Stimulated activated CD8-positive, alpha-beta memory T cell treated with anti-CD3 and anti-CD28 coated beads, Interleukin-7, amount 100 ng/mL, for 24 hours (primary cell): ENCODE results near the gene LAMTOR1.
"Not testable (repeated sequence)": the region's sequence is repeated elsewhere in the genome, so short reads cannot be mapped to it uniquely, and the experiment has no call there.

Source experiments
- DNase-seq: peaks from one replicate; pipeline ENCODE4 v3.0.0-alpha.2; 2020; ENCODE audit warnings: low read depth

Gene LAMTOR1

DNA sequence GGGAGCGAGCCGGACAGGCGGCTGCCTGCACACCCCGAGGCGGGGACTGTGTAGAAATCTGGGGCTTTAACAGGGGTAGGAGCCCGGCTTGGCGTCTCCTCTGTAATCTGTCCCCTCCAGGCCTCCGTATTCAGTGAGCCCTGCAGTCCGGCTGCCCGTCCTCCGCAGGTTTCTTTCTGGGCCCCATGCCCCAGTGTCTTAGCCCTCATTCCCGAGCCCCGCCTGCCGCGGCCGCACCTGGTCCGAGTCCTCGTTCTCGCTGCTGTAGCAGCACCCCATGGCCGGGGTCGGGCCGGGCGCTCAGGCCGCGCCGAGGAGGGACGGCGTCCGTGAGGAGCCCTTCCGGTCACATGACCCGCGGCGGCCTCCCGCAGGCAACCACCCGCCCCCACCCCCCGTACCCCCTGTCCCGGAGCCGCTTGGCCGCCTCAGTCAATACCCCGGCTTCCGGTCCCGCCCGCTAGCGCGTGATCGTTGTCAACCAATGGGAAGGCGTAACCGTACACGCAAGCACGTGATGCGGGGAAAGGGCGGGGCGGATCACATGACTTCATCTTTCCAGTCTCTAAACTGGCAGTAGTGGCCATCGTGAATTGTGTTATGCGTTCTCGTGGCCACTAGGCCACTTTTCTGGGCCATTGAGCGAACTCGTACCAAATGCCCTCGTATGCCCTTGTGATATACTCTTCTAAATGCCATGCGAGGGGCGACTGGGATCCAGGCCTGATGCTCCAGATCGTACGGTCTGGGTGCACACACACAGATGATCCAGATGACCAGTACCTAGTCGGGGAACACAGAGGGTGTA lies at the start of gene LAMTOR1:
LAMTOR1 (minus strand) TSS at position 352 of the 808 bp plus-strand sequence; CDS start at position 279, 73 bp downstream.
- peak; percentile 98 for DNase-seq

DNA sequence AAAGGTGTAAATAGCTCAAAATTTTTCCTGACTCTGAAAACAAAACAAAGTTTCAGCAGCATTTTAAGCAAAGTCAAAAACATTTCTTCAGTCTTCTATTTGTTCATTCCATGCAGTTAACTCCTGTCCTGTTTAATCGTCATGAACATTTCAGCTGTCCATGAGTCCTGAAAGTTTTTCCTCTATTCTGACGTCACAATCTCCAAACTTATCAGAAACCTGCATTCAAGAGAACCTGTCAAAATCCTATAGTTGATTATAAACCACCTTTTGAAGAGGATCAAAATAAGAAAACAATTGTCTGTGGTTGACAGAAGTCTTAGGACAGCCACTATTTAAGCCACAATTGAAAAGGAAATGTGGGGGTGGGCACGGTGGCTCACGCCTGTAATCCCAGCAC lies 47.8 kb upstream of the LAMTOR1 start:
- DNase-seq = no peak

DNA sequence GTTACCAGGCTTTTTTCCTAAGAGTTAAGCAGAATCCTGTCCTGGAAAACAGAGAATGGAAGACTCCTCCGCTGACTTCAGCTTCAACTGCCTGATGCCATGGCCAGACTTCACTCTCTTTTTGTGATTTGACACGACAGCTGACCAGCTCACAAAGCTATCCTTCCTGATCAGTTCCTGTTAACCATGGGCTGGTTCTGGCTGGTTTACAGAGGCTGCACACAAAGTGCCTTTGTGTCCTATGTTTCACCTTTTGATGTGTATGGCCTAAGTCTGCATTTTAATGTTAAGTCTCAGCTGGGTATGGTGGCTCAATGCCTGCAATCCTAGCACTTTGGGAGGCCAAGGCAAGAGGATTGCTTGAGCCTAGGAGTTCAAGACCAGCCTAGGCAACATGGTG lies 43.5 kb upstream of the LAMTOR1 start:
- no peak for DNase-seq

DNA sequence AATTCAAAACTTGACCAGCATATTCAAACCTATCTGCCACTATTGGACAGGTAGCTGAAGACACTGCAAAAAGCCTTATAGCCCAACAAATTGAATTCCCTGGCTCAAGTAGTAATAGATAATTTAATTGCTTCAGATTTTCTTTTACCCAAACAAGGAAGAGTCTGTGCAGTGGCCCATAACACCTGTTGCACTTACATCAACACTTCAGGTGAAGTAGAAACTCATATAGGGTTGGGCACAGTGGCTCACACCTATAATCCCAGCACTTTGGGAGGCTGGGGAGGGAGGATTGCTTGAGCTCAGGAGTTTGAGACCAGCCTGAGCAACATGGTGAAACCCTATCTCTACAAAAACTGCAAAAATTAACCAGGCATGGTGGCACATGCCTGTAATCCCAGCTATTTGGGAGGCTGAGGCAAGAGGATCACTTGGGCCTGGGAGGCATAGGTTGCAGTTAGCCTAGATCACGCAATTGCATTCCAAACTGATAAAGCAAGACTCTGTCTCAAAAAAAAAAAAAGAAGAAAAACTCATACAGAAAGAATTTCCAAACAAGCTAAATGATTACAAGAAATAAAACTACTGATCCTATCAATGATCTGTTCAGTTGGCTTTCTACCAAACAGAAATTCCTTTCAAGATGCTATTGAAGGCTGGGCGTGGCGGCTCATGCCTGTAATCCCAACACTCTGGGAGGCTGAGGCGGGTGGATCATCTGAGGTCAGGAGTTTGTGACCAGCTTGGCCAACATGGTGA lies 41.9 kb upstream of the LAMTOR1 start:
- DNase-seq = no peak

DNA sequence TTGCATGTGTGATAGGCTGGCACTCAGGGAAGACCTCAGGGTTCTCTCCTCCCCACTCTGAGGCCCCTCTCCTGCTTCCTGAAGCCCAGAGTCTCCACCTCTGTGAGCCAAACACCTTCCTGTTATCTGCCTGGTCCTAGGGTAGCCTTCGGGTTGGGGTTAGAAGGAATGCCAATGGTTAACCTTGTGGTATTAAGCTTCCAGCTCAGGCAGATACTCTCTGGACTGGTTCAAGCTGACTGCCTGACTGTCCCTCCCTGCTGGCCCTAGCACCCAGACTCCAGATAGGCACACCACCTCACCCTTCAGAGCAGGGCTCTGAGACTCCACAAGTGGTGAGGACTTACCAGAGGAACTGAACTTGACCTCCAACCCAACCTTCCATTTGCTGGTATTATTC lies 39.4 kb upstream of the LAMTOR1 start:
- DNase-seq = not testable (repeated sequence)

DNA sequence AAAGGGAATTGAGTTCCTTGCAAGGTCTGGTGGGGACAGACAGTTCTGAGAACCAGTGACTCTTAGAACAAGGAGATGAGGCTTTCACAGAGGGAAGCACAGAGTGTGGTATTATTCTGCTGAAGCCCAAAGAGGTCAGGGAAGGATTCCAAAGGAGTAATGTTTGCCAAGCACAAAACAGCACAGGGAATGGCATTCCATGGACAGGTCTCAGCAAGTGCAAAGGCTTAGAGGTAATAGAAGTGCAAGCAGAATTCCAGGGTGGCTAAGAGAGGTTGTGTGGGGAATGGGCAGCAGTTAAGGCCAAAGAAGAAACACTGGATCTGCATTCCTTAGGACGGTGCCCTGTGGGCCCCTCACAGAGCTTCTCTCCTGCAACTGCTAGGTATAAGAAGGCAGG lies 39.0 kb upstream of the LAMTOR1 start:
- DNase-seq = not testable (repeated sequence)

DNA sequence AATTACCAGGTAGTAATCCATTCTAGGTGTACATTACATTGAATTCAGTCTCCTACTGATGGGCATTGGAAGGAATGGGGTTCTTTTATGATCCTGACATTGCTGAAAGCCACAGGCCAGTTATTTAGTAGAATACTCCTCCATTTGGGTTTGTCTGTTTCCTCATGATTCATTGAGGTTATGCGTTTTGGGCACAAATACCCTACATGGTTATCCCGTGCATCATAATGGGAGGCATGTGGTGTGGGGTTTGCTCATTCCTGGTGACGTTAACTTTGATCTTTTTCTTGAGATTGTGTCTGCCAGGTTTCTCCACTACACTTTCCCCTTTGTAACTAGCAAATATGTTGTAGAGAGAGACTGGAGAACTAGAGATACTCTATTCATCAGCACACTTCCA lies 38.0 kb upstream of the LAMTOR1 start:
- DNase-seq = peak; percentile 2

DNA sequence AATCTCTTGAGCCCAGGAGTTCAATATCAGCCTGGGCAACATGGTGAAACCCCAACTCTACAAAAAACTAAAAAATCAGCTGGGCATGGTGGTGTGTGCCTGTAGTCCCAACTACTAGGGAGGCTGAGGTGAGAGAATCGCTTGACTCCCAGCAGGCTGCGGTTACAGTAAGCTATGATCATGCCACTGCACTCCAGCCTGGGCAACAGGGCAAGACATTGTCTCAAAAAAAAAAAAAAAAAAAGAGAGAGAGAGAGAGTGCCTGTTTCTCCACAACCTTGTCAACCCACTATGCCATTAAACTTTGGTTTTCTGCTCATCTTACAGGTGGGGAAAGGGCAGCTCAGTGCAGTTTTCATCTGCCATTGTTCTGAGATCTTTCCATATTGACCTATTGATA lies 37.6 kb upstream of the LAMTOR1 start:
- DNase-seq = no peak

DNA sequence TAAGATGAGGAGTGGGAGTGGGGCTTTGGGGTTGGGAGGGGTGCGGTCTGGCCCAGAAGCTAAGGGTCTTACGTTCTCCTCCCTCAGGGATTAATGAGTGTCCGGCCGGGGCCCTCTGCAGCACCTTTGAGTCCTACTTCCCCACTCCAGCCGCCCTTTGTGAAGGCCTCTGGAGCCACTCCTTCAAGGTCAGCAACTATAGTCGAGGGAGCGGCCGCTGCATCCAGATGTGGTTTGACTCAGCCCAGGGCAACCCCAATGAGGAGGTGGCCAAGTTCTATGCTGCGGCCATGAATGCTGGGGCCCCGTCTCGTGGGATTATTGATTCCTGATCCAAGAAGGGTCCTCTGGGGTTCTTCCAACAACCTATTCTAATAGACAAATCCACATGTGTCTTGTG lies 36.4 kb upstream of the LAMTOR1 start:
- DNase-seq = no peak

DNA sequence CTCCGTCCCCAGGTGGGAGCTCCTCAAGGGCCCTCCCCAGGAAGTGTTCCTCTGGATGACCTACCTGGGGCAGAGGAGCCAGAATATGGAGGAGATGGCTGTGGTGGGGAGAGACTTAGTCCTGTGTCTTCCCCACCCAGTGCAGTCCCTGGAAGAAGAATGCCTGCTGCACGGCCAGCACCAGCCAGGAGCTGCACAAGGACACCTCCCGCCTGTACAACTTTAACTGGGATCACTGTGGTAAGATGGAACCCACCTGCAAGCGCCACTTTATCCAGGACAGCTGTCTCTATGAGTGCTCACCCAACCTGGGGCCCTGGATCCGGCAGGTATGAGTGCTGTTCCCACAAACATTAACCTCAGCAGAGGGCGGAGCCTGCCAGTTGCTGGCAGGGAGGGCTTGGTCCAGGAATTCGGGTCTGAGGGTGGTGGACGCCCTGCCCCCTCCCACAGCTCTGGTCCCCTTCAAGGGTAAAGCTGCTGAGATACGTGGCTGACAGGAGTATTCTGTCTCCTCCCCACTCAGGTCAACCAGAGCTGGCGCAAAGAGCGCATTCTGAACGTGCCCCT lies 35.8 kb upstream of the LAMTOR1 start:
- DNase-seq = no peak

DNA sequence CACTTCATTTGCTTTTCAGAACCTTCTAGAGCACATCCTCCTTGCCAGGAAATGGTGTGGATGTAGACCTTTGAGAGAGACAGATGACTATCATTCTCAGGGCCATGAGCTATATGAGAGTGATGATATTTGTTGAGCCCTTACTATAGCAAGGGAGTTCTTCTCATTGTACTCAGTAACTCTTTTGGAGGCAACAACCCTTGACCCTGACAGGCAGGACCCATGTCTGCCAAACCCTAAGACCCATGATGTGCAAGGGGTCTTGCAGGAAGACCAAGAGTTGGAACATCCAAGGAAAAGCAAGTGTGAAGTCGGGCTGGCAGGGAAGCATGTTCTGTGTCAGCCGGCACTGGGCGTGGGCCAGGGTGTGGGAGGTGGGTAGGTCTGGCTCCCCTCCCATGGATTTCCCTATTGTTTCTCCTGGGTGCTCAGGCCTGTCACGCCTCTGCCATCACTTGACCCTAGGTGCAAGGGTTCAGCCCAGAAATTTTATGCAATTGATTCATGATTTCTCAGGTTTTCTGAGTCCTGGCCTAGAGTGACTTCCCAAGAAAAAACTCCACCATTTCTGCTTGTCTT lies 33.7 kb upstream of the LAMTOR1 start:
- DNase-seq = no peak

DNA sequence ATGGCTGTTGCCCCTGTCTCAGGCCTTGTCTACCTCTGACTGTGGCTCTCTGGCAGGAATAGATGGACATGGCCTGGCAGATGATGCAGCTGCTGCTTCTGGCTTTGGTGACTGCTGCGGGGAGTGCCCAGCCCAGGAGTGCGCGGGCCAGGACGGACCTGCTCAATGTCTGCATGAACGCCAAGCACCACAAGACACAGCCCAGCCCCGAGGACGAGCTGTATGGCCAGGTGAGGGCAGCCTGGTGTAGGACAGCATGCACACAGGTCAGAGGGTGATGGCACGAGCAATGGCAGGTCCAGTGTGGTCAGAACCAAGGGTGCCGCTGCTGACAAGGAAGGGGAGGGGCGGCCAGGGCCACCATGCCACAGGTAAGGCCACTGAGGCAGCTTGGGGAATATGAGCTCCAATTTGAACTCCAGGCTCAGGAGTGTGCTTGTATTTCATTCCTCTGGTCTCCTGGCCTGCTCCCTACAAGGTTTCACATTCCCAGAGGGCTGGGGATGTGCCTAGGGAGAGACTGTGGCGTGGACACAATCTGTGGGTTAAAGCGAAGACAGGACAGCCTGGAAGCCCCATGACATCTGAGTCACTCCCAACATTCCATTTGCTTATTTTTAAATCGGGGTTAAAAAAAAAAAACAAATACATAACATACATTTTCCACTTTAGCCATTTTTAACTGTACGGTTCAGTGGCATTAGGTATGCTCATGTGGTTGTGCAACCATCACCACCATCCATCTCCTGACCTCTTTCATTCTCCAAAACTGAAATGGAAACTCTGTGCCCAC lies 33.0 kb upstream of the LAMTOR1 start:
- no peak for DNase-seq

DNA sequence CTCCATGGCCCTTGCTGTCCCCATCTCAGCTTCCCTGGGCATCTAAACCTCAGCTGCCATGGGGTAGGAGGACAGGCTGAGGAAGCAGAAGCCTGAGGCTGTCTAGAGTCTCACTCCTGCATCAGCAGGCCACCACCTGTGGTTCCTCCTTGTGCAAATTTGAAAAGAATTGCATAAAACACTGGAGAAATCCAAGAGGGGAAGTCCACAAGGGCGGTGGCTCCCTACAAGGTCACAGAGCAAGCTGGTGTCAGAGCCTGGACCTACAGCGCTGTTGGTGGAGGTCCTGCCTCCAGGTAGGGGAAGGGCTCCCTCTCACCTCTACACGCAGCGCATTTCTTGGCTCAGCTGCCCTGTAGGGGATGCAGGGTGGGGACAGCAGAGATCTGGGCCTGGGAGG lies 32.4 kb upstream of the LAMTOR1 start, which contains the start of gene FOLR3:
FOLR3 (plus strand) TSS at position 253 of the 400 bp plus-strand sequence. CDS start 228 bp downstream, outside the sequence.
- DNase-seq = not testable (repeated sequence)

DNA sequence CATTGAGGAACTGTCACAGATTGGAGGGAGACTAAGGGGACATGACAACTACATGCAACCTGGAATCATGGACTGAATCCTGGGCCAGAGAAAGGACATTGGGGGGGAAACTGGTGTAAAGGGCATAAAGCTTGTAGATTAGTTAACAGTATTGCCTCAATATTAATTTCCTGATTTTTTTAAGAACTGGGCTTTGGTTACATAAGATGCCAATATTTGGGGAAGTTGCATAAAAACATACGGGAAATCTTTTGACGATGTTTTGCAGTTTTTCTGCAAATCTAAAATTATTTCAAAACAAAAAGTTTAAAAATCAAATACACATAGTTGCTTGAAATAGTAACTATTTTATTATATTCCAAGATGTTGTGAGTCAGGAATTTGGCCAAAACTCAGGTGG lies 29.5 kb upstream of the LAMTOR1 start:
- DNase-seq = no peak

DNA sequence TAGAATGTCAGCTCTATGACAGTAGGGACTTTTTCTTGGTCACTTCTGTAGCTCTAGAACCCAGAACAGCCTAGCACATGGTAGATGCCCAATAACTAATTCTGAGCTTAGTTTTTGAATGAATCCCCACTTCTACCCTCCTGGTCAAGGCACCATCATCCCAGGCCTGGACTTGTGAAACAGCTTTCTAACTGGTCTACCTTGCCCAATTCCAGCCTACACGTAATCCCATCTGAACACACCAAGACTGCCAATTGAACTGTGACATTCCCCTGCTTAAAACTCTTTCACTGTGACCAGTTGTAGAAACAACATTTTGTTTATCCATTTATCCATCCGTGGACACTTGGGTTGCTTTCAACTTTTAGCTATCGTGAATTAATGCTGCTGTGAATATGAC lies 26.3 kb upstream of the LAMTOR1 start:
- no peak for DNase-seq

DNA sequence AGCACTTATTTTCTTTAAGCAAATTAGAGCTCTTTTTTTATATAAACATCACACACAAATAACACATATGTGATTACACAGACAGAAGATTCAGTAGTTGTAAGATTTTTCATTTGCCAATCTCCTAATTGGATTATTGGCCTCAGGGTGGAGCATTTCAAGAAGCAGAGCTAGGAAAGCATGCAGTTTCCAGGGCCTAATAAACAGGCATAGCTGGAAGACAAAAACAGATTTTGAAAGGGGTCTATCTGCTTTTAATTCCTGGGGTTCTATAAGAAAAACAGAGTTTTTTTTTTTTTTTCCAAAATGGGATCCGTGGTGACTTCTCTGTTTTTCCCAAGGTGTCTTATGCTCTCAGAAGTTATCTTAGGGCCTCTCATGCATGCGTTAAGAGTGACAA lies 24.8 kb upstream of the LAMTOR1 start:
- no peak for DNase-seq

DNA sequence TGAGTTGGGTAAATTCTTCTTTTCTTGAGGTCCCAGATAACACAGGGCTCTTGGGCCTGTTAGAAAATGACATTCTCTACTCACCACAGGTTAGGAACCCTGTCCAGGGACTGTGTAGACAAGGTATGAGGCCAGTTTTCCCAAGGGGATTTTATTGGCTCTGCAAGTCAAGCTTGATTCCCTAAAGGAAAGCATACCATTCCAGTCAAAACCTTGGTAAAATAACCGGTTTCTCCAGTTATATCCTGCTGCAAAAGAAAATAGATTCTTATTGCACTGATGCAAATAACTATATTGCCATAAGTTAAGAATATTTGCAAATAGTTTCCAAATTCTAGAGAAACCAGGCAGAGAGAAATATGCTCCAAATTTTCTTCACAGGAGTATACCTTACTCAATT lies 22.9 kb upstream of the LAMTOR1 start:
- no peak for DNase-seq

DNA sequence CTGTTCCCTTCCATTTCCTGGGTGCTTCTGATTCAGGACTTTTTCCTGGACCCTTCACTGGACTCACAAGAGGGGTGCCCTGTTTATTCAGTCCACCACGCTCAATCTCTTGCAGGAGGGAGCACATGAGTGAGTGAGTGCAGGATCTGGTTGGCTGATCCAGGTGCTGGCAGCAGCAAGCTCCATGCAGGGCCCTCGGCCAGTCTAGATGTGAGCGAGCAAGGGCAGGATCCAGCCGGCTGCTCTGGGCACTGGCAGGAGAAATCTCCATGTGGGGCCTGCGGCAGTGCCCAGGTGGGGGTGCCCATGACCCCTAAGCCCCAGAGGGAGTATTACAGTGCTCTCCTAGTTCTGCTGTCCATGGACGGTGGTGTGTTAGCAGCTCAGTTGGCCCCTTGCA lies 20.9 kb upstream of the LAMTOR1 start:
- no peak for DNase-seq

DNA sequence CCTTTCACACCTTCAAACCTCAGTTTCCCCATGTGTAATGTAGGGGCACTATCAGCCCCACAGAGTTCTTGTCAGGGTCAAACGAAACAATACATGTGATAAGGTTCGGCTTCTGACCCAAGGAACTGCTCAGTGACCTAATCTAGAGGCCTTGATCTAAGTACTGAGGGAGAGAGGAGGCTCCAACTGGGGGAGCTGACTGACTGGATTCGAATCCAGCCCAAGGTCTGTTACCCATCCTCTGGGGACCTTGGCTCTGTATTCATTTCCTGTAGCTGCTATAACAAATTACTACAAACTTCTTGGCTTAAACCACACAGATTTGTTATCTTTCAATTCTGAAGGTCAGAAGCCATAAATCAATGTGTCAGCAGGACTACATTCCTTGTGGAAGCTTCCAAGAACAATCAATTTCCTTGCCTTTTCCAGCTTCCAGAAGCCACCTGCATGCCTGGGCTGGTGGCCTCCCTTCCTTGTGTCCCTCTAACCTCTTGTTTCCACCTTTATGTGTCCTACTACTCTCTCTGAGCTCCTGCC lies 20.1 kb upstream of the LAMTOR1 start:
- DNase-seq = no peak

DNA sequence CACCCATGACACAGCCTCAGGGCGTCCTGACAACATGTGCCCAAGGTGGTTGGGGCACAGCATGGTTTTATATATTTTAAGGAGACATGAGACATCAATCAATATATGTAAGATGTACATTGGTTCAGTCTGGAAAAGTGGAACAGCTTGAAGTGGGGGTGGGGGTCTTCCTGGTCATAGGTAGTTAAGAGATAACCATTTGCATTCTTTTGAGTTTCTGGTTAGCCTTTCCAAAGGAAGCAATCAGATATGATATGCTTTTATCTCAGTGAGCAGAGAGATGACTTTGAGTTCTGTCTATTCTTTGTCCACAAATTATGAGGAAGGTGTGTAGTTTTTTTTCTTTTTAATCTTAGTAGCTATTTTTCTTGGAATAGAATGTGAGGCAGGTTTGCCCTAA lies 19.5 kb upstream of the LAMTOR1 start:
- DNase-seq = no peak

DNA sequence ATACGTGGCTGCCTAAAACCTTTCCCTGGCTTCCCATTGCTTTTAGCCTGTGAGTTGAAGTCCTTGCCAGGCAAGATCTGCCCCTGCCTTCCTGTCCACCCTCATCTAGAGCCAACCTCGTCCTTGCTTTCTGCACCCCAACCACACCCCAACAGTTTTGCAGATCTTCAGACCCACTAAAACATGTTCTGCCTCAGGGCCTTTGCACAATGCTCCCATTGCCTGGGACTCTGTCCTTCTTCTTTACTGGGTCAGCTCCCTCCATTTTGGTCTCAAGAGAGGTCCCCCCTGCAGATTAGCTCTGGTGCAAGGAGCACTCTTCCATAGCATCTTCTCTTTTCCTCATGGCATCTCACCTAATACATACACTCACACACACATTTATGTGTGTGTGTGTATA lies 17.8 kb upstream of the LAMTOR1 start:
- DNase-seq = no peak

DNA sequence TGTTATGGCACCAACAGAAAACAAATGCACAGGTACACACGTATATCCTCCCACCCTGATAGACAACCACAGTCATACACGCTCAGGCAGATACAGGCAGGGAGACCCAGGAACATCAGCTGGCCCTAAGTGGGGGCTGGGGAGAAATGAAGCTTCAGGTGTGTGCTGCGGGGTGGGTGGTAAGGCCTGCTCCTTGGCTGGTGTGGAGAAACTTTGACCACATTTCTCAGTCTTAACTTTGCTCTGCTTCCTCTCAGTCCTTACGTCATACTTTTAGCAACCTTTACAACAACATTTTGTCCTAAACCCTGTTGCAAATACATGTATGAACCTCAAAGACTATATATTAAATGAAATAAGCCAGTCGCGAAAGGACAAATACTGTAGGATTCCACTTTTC lies 16.1 kb upstream of the LAMTOR1 start:
- DNase-seq = no peak
